MM.1S (cell line): ENCODE results near the gene C11orf91.
A peak's percentile ranks its signal among the peaks of the same experiment; 100 is the strongest.

ENCODE experiments used
- DNase-seq: peaks from one replicate; pipeline ENCODE4 v3.0.0-alpha.2; 2015
- H2AFZ ChIP-seq: fragments of 300-600 bp; sonication (generic); 2 replicates; pipeline ENCODE4 v1.6.0; 2016; ENCODE audit warnings: antibody characterized with exemption, low read length
- H3F3A ChIP-seq: fragments of 300-600 bp; sonication (generic); 2 replicates; pipeline ENCODE4 v1.6.1; 2016; ENCODE audit warnings: mild to moderate bottlenecking, antibody characterized with exemption, low read length, moderate library complexity, mixed read lengths; ENCODE audit not compliant: insufficient read depth
- H3K27ac ChIP-seq: fragments of 300-600 bp; sonication (generic); 2 replicates; pipeline ENCODE4 v1.5.1; 2016; ENCODE audit warnings: mild to moderate bottlenecking, low read length
- H3K27me3 ChIP-seq: fragments of 300-600 bp; sonication (generic); replicated peaks from 2 replicates; pipeline ENCODE4 v1.6.0; 2016; ENCODE audit warnings: low read length; ENCODE audit not compliant: insufficient read depth
- H3K36me3 ChIP-seq: fragments of 300-600 bp; sonication (generic); replicated peaks from 2 replicates; pipeline ENCODE4 v1.6.1; 2016; ENCODE audit warnings: mild to moderate bottlenecking, low read length, mixed read lengths; ENCODE audit not compliant: insufficient read depth
- H3K4me1 ChIP-seq: fragments of 300-600 bp; sonication (generic); 2 replicates; pipeline ENCODE4 v1.6.1; 2016; ENCODE audit warnings: low read length, mixed read lengths
- H3K4me2 ChIP-seq: fragments of 300-600 bp; sonication (generic); 2 replicates; pipeline ENCODE4 v1.6.0; 2016; ENCODE audit warnings: low read depth, low read length
- H3K4me3 ChIP-seq: fragments of 300-600 bp; sonication (generic); 2 replicates; pipeline ENCODE4 v1.5.1; 2016; ENCODE audit warnings: low read length, mixed read lengths
- H3K79me2 ChIP-seq: fragments of 300-600 bp; sonication (generic); 2 replicates; pipeline ENCODE4 v1.6.1; 2016; ENCODE audit warnings: mixed run types, low read length, mixed read lengths
- H3K9ac ChIP-seq: fragments of 300-600 bp; sonication (generic); 2 replicates; pipeline ENCODE4 v1.6.1; 2016; ENCODE audit warnings: low read length, mixed read lengths
- H3K9me2 ChIP-seq: fragments of 300-600 bp; sonication (generic); replicated peaks from 2 replicates; pipeline ENCODE4 v1.6.1; 2016; ENCODE audit warnings: mild to moderate bottlenecking, low read length, mixed read lengths; ENCODE audit not compliant: insufficient read depth
- H3K9me3 ChIP-seq: fragments of 300-600 bp; sonication (generic); replicated peaks from 2 replicates; pipeline ENCODE4 v1.6.1; 2016; ENCODE audit warnings: mild to moderate bottlenecking, low read length, mixed read lengths; ENCODE audit not compliant: insufficient read depth
- H4K20me1 ChIP-seq: fragments of 300-600 bp; sonication (generic); 2 replicates; pipeline ENCODE4 v1.6.1; 2016; ENCODE audit warnings: mild to moderate bottlenecking, low read length, moderate library complexity, mixed read lengths; ENCODE audit not compliant: insufficient read depth
- EZH2 ChIP-seq: fragments of 300-600 bp; sonication (generic); optimal IDR thresholded peaks from 2 replicates; pipeline ENCODE3; 2017; ENCODE audit warnings: low read depth, mild to moderate bottlenecking, antibody characterized with exemption, low read length, mixed read lengths
- EZH2phosphoT487 ChIP-seq: fragments of 300-600 bp; sonication (generic); IDR thresholded peaks from 2 replicates; pipeline ENCODE4 v1.6.1; 2018; ENCODE audit warnings: antibody characterized with exemption, low read length
- TF ChIP-seq, protein P1 (sequence below): fragments of 300-600 bp; sonication (generic); IDR thresholded peaks from 2 replicates; pipeline ENCODE4 v1.5.1; 2016; ENCODE audit warnings: antibody characterized with exemption, low read length, mixed read lengths

C11orf91 gene

DNA sequence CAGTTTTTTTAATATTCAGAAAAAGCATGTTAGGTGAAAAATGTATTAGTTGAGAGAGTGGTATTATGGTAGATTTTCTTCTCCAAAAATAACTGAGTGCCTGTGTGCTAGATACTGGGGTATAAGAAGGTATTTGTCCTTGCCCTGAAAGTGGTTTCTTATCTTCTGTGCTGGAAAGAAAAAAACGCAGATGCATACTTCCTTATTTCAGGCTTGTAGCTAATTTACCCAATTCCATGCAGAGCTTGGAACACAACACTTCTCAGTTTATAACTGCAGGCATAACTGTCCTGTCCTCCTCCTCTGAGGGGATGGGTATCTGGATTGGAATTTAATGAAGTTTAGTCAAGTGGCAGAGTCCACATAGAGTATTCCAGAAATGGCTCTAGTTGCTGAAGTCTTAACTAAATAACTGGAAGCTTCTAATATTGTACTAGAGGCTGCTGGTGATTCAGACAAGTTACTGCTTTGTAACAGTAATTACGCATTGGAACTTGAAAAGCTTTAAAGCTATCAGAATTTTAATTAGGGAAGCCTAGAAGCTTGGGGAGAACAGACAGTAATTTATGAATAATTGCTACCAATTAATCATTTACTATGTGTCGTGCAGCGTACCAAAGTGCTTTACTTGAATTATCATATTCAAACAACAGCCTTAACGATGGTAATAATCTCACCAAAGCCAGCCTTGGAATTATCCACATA, 12.7 kb upstream of the C11orf91 start:
- Histone ChIP-seq H3K9me2 (no peaks in the 10 kb centered on the region), H3K27ac (no peak overlapping the region), H4K20me1 (peaks cover 13% of the 10 kb centered on the region), H2AFZ (no peak overlapping the region), H3K4me3 (no peak overlapping the region), H3K4me2 (no peak overlapping the region), H3K4me1 (peaks cover 20% of the 10 kb centered on the region), H3K79me2 (peaks cover 81% of the 10 kb centered on the region), H3K36me3 (peaks cover 11% of the 10 kb centered on the region), H3K9ac (no peak overlapping the region), H3F3A (peaks cover 21% of the 10 kb centered on the region), H3K27me3 (no peaks in the 10 kb centered on the region), H3K9me3 (no peaks in the 10 kb centered on the region)
- TF ChIP-seq EZH2phosphoT487 (no peak), EZH2 (no peak)
- TF ChIP-seq, protein P1, sequence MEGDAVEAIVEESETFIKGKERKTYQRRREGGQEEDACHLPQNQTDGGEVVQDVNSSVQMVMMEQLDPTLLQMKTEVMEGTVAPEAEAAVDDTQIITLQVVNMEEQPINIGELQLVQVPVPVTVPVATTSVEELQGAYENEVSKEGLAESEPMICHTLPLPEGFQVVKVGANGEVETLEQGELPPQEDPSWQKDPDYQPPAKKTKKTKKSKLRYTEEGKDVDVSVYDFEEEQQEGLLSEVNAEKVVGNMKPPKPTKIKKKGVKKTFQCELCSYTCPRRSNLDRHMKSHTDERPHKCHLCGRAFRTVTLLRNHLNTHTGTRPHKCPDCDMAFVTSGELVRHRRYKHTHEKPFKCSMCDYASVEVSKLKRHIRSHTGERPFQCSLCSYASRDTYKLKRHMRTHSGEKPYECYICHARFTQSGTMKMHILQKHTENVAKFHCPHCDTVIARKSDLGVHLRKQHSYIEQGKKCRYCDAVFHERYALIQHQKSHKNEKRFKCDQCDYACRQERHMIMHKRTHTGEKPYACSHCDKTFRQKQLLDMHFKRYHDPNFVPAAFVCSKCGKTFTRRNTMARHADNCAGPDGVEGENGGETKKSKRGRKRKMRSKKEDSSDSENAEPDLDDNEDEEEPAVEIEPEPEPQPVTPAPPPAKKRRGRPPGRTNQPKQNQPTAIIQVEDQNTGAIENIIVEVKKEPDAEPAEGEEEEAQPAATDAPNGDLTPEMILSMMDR = no peak
- DNase-seq = no peak

DNA sequence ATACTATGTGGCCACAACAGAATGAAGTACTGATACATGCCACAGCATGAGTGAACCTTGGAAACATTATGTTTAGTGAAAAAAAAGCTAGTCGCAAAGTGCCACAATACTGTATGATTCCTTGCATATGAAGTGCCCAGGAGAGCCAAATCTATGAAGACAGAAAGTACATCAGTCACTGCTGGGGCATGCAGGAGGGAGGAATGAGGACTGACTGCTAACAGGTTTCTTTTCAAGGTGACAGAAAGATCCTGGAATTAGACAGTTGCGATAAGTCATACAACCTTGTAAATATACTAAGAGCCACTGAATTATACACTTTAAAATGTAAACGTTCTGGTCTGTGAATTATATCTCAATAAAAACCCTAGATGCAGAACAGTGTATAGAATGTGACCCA, 11.8 kb upstream of the C11orf91 start:
- peaks cover 13% of the 10 kb centered on the region for H4K20me1 ChIP-seq
- no peak overlapping the region for H3K4me2 ChIP-seq
- no peaks in the 10 kb centered on the region for H3K27me3 ChIP-seq
- no peak for TF ChIP-seq EZH2
- TF ChIP-seq, protein P1 = no peak
- TF ChIP-seq EZH2phosphoT487 = no peak
- no peak overlapping the region for H3K9ac ChIP-seq
- peaks cover 21% of the 10 kb centered on the region for H3F3A ChIP-seq
- peaks cover 81% of the 10 kb centered on the region for H3K79me2 ChIP-seq
- peaks cover 25% of the 10 kb centered on the region for H3K4me1 ChIP-seq
- no peaks in the 10 kb centered on the region for H3K9me3 ChIP-seq
- H3K27ac ChIP-seq = no peak overlapping the region
- no peak for DNase-seq
- H3K4me3 ChIP-seq = no peak overlapping the region
- H3K9me2 ChIP-seq = no peaks in the 10 kb centered on the region
- no peak overlapping the region for H2AFZ ChIP-seq
- H3K36me3 ChIP-seq = peaks cover 11% of the 10 kb centered on the region

DNA sequence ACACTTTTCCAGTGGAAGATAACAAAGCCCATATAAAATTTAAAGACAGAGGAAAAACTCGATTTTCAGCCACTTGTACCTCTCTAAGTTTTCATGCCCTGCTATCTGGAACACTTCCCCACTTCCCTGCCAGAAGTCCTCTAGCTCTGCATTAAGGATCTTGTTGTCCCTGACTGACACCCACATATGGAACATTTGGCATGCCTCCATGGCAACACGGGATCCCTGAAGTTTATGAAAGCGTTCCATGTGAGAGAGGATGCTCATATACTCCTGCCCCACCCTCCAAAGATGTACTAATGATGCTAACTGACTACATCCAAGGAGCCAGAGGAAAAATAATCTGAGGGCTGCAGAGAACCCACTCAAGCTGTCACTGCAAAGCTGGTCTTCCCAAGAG, 8.8 kb upstream of the C11orf91 start:
- H3K9me2 ChIP-seq = no peaks in the 10 kb centered on the region
- no peak overlapping the region for H2AFZ ChIP-seq

More for the DNA sequence above, 8.8 kb upstream of the C11orf91 start:
- H3K27ac ChIP-seq = peak overlapping the region; percentile 47; the same call in 1 of the 2 replicates
- H3K4me2 ChIP-seq = peak overlapping the region; percentile 35
- H3K27me3 ChIP-seq = no peaks in the 10 kb centered on the region
- H3K4me1 ChIP-seq = peaks cover 34% of the 10 kb centered on the region
- no peak overlapping the region for H3K9ac ChIP-seq
- no peaks in the 10 kb centered on the region for H3K9me3 ChIP-seq
- TF ChIP-seq EZH2phosphoT487 = no peak
- no peak for TF ChIP-seq EZH2
- TF ChIP-seq, protein P1 = no peak
- peaks cover 73% of the 10 kb centered on the region for H3K79me2 ChIP-seq
- peaks cover 12% of the 10 kb centered on the region for H3K36me3 ChIP-seq
- no peaks in the 10 kb centered on the region for H4K20me1 ChIP-seq
- H3F3A ChIP-seq = peaks cover 21% of the 10 kb centered on the region
- no peak for DNase-seq
- H3K4me3 ChIP-seq = no peak overlapping the region
